HG02852 (cell line): ENCODE results near the gene PBX1.

Source experiments
- ATAC-seq: cut with Tn5 transposase; IDR thresholded peaks from one replicate; pipeline ENCODE4 v1.9.1; 2021; ENCODE audit warnings: mild to moderate bottlenecking, moderate library complexity; ENCODE audit not compliant: unreplicated experiment

The PBX1 gene

DNA sequence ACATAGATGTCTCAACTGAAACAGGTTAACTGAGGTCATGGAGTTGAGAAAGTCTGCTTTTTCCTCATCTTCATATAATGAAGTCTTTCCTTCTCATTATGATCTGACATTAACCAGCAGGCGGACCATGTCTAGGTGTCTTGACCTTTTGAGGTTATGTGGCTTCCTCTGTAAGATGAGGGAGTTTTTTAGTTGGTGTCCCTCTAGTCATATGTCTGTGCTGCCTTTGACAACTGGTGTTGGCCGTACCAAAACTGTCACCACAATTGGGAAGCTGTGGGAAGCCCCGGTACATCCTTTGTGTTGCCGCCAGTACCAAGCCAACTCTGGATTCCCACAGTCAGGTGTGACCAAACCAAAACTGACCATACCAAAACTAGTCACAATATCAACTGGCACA is 105.1 kb downstream of the PBX1 start:
- no peak for ATAC-seq

DNA sequence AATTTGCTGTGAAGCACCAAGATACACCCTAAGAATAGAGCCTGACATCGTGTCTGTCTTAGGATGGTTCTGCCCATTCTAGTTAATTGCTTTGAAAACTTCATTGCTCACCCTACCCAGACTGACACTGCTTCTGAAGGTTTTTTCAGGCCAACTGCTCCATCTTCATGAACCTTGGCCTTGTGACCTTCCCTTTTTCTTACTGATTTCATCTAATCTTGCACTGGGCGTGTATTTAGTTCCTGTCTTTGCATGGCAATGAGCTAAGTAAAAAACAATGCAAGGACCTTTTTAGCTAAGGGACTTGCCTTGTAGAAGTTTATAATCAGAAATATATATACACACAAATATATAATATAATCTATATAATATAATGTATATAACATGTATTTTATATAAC is 108.0 kb downstream of the PBX1 start:
- ATAC-seq = no peak

DNA sequence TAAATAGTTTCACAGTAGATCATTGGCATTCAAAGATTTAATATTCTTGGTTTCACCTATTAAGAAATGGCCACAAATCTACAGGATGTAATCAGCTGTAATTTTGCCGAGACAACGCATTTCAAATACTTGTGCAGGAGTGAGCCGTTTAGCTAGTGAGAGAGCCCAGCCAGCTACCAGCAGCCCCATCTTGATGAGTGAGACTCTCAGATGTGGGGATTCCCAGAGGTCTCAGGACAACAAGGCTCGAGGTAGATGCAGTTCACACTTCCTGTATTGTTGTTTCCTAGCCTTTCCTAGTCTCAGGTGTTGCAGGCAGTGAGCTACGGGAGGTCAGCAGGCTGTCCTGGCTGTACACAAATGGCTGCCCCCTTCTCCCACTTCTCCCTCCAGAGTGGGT is 108.6 kb downstream of the PBX1 start:
- no peak for ATAC-seq

DNA sequence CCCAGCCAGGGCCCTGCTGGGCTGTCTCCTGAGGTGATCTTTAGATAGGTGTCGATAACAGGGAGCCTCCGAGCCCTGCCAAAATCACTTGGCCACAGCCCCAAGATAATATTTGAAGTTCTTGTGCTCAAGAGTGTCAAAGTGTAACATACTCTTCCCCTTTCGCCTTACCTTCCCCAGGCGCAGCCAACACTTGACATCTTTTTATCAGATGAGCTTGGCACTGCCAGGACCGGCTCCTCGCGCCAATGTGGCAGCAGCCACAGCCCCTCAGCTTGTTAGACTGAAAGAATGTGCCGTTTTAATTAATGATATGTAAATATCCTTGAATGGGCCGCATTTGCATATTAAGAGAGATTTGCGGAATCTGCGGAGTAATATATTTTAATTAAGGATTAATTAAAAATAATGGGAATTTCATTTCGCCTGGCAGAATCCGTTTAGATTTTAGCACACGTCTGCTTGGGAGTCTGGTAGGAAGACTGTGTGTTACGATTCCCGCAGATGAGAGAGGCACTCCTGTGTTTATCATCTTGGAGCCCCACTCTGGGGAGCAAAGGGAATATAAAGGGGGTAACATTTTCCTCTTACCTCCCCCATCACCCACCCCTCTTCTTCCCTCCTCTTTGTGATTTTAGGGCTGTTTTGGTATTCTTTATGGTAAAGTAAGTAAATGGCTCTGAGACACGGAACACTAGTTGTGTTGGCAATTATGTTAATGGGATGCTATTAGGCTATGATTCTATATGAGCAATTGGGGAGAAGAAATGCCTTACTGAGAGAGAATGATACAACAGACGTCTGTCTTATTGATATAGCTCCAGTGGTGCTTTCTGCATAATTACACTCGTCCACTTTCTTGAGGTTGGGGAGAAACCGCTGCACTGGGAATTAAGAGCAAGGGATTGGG is 109.8 kb downstream of the PBX1 start:
- ATAC-seq = no peak

DNA sequence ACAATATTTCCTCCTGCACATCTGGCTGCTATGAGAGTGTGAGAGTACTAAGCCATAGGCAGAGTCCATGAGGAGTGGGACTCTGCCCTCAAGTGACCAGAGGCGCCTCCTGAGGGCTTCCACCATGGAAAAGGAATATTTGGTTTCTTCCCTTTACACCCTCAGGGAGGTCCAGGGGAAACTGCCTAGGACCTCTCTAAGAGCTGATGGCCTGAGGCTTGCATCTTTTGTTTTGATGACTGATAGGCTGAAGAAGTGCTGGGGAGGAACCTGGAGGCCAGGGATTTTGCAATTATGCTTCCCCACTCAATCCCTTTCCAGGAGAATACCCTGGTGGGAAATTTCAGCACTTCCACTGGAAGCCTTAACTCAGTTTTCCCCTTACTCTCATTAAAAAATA is 111.0 kb downstream of the PBX1 start:
- ATAC-seq = no peak

DNA sequence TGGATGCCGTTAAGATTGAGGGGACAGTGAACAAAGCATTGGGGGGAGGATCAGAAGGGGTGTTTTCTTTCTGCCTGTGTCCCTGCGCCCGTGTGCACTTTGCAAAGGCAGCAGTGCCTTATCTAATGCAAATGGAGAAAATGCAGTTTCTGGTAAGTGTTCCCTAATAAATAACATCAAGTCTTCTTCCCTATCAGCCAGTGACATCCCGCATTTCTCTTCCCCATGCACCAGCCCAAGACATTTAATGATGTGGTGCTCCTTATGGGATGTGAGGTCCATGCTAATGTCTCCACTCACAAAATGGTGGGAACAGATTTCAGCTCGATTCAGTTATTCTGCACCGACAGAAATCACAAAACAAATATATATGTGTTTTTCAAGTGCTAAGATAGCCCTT is 111.8 kb downstream of the PBX1 start:
- no peak for ATAC-seq

DNA sequence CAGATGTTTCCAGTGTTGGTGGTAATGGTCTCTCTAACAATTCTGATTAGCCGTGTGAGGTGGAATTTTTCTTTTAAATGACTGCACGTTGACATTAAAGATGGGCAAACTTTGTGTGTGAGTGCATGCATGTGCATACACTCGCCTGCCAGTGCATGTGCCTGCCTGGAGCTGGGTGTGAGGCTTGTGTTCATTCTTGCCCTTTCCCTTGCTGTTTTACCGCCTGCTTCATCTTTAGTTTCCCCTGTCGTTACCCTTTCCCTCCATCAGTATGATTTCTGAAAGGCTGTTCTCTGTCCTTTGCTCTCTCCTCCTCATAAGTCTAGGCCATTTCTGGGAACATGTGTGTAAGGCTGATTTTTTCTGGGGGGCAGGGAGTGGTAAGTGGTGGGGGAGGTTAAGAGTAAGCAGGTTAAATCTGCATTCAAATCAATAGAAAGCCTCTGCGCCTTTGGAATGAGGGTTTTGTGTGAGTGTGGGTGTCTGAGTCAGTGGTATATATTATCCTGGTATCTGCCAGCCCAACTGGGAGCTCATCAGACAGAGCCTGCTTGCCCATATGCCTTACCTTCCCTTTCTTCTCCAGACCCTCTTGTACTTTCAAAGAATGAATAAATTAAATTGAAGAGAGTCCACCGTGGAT is 112.5 kb downstream of the PBX1 start:
- no peak for ATAC-seq

- no peak for ATAC-seq
These were observed 113.1 kb downstream of the PBX1 start for GRCh38 chr1:164671966-164672571.

- no peak for ATAC-seq
These were observed 113.6 kb downstream of the PBX1 start for GRCh38 chr1:164672588-164672987.

DNA sequence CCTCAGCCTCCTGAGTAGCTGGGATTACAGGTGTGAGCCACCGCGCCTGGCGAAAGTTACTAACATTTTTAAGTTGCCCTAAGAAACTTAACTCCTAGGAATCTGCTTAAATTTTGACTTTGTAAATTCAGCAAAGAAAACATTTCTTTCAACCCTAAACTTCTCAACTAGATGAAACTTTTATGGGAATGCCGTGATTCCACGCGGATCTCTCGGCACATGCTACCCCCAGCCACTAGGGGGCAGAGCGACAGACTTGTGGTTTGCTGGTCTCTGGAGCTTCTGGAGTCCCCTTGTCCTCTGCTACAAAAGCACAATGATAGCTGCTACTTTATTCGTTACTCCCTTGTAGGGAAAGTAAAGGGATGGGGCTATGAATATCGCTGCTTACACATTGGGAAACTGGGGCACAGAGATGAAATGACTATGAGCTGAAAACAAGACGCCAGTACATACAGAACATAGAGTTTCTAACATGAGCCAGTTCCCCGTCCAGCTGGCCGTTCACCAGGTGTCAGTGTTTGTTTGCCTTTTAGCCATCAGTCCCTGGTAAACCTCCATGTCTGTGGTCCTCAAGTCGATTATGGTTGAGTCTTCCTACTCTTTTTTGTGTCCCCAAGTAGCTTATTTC is 114.7 kb downstream of the PBX1 start:
- no peak for ATAC-seq

DNA sequence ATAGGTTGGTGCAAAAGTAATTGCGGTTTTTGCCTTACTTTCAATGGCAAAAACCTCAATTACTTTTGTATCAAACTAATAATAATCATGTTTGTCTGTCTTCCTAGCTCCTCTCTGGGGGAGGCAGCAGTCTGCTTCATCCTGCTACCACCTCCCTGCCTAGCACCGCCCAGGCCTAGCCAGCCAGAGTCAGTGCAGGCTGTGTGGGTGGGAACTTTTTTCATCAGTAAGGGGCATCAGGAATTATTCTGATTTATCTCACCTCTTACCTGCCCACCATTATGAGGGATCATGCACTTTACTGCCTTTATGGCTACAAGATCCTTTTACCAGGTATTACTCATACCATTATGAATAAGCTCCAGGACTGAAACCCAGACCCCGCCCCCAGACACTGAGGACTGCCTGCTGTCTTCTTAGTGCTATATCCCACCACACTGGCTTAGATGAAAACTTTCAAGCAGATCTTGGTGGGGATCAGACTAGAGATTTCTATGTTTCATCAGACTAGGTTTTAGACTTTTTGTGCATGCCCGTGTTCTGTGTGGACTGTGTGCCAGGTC is 116.4 kb downstream of the PBX1 start:
- ATAC-seq = no peak

DNA sequence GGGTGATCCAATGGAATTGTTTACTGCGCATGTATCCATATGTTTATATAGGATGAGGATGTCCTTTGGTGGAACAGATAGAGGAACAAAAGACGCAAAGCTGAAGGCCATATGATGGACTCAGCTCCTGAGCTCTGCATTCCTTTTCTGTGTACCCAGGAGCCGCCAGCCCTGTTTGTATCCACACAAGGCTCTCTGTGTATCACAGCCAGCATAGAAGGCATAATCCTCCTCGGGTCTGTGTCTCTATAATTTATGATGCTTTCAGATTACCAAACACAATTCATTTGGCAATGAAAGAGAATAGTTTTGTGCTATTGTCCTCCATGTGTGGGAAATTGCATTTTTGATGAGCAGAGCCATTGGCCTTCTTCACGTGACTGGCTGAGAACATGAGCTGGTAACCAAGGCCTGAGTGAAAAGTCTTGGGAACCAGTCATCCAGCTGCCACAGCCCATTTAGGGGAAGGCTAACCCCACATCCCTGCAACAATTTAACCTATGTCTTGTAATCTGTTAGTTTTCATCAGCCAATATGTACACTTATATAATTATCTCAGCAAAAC is 119.2 kb downstream of the PBX1 start:
- no peak for ATAC-seq

DNA sequence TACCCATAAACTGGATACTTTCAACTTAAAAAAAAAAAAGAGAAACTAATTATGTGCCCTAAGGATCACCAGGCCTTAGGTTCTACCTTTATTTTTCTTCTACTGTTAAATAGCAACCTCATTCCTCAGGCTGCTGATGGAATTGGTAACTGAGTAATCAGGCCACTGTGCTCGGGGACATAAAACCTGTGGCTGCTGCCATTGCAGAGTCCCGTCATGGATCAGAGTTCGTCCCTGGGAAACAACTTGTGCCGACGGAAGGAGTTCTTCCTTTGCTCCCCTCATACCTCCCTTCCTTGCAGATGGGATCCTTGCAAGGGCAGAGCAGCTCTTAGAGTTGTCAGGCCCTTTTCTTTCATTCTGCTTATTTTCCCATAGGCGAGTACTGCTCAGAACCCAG is 123.6 kb downstream of the PBX1 start:
- no peak for ATAC-seq

GRCh38 chr1:164683235-164683634 is 124.3 kb downstream of the PBX1 start:
- no peak for ATAC-seq

DNA sequence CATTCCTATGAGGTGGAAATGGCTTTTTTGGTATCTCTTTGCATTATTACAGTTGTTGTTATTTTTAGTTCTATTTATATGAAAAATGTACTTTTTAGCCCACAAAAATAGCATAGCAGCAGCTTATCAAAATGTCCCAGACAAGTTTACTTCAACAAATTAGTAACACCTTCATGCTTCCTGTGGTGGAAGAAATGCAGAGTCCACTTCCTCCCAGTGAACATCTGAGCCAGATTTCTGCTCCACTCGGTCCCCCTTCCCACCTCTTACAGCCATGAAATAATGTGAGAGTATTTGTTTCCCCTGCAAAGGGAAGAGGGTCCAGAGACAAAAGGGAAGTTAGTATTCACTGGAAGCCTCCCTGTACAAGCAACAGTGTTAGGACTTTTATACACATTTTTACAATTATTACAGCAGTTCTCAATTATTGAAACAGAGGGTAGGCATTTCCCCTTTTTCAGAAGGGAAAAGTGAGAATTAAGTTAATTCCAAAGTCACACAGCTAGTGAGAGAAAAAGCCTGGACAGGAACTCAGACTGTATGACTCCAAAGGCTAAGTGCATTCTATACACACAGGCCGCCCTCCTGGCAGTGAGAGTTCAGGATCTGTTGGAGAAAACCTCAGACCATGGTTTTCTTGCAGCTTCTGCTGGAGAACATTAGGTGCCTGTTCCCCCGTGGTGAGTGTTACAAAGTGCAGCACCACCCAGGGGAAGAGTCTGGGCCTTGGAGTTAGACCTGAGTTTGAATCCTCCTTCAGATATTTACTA is 126.5 kb downstream of the PBX1 start:
- no peak for ATAC-seq

GRCh38 chr1:164687777-164688176 is 128.8 kb downstream of the PBX1 start:
- no peak for ATAC-seq

DNA sequence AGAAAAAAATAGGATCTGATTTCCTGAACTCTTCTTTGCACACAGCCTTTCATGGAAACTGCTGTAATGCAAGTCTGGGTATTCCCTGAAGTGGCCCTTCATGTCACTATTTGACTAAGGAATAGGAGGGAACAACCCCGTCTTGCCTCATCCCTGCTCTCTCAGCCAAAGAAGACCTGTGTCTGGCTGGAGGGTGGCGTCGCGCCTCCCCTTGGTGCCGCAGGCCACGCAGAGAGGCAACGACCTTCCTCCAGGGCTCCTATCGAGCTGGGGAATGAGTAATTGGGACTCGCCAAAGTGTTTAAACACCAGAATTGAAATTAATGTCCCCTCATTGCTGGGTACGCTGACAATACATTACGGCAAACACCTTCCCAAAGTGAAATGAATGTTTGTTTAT is 129.8 kb downstream of the PBX1 start:
- no peak for ATAC-seq

DNA sequence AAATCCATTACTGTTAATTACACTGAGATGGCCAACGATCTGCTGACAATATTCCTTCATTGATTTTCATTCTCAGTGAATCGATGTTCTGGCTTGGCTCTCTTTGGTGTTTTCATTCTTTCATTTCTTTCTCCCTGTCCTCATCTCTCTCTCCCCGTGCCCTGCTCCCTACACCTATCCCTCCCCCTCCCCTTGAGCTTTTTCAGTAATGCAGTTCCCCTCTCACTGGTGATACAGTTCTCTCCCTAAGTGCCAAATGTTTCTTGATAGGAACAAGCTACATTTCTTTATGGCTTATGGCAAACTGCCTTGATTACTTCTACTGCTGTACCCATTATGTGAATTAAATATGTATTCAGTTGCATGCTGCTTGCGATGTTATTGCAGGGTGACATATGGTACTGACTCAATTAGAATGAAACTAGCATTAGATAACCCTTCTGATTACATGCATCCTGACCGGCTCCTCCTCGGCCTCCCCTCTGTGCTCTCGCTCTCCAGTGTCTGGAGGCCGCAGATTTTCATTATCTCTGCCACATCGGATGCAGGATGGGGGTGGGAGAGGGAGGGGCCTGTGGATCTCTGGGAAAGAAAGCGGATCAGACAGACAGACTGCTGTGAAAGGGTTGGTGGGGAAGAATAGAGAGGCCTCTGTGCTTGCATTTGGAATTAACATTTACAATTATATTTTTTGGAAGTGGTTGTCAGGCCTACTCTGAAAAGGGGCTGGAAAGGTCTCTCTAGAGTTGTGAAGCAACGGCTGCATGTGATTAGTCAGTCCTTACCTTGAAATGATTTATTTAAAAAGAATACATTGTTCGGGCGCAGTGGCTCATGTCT is 130.9 kb downstream of the PBX1 start:
- no peak for ATAC-seq

- no peak for ATAC-seq
These were observed 133.4 kb downstream of the PBX1 start for GRCh38 chr1:164692420-164692819.
